GM10847 (cell line): ENCODE measurements around the gene SIPA1L2.

Source experiments
- POLR2A ChIP-seq: IDR thresholded peaks from 2 replicates; pipeline ENCODE4 v1.6.1; 2011; ENCODE audit not compliant: insufficient read length; ENCODE audit errors: extremely low read depth

The SIPA1L2 gene

GRCh38 chr1:232608427-232608826, 21.5 kb downstream of the SIPA1L2 start:
- TF ChIP-seq POLR2A = no peak

- TF ChIP-seq POLR2A = no peak
These were observed 27.3 kb downstream of the SIPA1L2 start for GRCh38 chr1:232602622-232603021.

GRCh38 chr1:232600424-232601258, 29.3 kb downstream of the SIPA1L2 start:
- no peak for TF ChIP-seq POLR2A

GRCh38 chr1:232599178-232600041, 30.5 kb downstream of the SIPA1L2 start:
- TF ChIP-seq POLR2A = no peak

- no peak for TF ChIP-seq POLR2A
These were observed 31.1 kb downstream of the SIPA1L2 start for GRCh38 chr1:232598837-232599177.

DNA sequence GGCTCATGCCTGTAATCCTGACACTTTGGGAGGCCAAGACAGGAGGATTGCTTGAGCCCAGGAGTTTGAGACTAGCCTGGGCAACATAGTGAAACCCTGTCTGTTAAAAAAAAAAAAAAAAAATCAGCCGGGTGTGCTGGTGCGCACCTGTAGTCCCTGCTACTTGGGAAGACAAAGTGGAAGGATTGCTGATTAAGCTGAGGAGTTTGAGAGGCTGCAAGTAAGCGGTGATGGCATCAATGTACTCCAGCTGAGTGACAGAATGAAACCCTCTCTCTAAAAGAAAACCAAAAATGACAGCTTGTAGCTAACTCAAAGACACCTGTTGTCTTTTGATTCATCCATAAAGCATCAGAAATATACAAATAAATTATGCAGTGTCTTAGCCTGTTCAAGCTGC, 31.8 kb downstream of the SIPA1L2 start:
- TF ChIP-seq POLR2A = no peak

- TF ChIP-seq POLR2A = no peak
These were observed 32.2 kb downstream of the SIPA1L2 start for GRCh38 chr1:232597721-232598120.

GRCh38 chr1:232596666-232597303, 33.1 kb downstream of the SIPA1L2 start:
- no peak for TF ChIP-seq POLR2A

DNA sequence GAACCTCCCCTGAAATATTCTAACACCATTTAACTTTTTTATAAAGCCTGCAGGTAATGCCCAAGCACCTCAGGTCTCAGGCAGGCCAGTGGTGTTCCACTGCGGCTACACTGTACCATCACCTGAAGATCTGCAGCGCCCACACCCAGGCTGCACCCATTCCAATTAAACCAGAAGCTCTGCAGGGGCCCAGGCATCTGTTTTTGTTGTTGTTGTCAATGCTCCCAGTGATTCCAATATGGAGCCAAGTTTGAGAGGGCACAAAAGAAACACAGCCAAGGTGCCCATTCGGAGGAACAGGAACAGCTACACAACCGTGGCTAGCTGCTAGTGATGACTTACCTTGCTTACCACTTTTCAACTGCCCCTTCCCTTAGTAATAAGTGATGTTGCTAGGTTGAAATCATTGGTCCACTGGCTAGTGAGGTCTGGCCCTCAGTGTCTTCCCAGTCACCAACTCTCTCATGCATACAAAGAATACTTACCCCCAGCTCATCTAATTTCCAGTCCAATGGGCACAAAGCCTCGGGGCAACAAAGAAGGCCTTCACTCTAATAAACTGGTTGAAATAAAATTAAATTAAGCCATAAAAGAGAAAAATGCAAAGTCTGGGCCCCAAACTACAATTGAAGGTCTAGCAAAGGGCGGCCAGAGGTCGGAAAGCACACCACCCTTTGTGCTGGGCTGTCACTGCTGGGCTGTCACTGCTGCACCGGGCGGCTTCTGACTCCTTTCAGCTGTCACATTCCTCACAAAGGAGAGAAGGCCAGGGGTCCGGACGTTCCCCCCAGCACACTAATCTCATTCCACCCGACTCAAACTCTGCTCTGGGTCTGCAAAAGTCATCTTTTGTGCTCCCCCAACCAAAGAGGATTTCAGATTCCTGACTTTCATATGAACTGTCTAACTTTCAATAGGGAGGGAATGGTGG, 34.9 kb downstream of the SIPA1L2 start:
- no peak for TF ChIP-seq POLR2A

- no peak for TF ChIP-seq POLR2A
These were observed 36.0 kb downstream of the SIPA1L2 start for GRCh38 chr1:232593717-232594502.

DNA sequence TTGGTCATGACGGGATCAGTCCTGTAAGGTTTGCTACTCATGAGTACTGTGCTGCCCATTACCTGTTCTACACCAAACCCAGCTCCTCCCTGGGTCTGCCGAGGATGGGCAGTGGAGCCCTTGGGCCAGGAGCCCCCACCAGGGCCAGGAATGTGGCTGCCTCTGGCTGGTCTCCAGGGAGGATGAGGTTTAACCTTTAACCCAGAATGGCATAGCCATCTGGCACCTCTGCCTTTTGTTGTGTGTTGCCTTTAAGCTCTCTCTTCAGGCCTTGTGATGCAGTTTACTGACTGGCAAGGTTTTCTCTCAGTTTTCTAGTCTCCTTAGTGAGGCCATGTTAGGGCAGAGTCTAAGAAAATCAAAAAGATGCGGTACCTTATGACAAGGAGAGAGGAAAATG, 38.6 kb downstream of the SIPA1L2 start:
- TF ChIP-seq POLR2A = no peak

- TF ChIP-seq POLR2A = no peak
These were observed 39.2 kb downstream of the SIPA1L2 start for GRCh38 chr1:232590744-232591082.

GRCh38 chr1:232589812-232590743, 39.9 kb downstream of the SIPA1L2 start:
- no peak for TF ChIP-seq POLR2A
